Measurements from ENCODE around the gene CIDEA.
"Not testable (repeated sequence)": the region's sequence is repeated elsewhere in the genome, so short reads cannot be mapped to it uniquely, and the experiment has no call there.

Gene CIDEA

GRCh38 chr18:12238826-12239225 is 15.3 kb upstream of the CIDEA start:
- no peak for DNase-seq (ENCODE audit: low read depth in 3 of 3)

- DNase-seq (ENCODE audit: low read depth in 3 of 3) = no peak
Observed at GRCh38 chr18:12239431-12239830, 14.7 kb upstream of the CIDEA start.

- DNase-seq (ENCODE audit: low read depth in 3 of 3) = no peak
Observed at GRCh38 chr18:12242658-12243260, 11.4 kb upstream of the CIDEA start.

- DNase-seq (ENCODE audit: low read depth in 3 of 3) = not testable (repeated sequence)
Observed at GRCh38 chr18:12243272-12243671, 10.9 kb upstream of the CIDEA start.

- no peak for DNase-seq (ENCODE audit: low read depth in 3 of 3)
Observed at GRCh38 chr18:12245793-12246135, 8.4 kb upstream of the CIDEA start.

DNA sequence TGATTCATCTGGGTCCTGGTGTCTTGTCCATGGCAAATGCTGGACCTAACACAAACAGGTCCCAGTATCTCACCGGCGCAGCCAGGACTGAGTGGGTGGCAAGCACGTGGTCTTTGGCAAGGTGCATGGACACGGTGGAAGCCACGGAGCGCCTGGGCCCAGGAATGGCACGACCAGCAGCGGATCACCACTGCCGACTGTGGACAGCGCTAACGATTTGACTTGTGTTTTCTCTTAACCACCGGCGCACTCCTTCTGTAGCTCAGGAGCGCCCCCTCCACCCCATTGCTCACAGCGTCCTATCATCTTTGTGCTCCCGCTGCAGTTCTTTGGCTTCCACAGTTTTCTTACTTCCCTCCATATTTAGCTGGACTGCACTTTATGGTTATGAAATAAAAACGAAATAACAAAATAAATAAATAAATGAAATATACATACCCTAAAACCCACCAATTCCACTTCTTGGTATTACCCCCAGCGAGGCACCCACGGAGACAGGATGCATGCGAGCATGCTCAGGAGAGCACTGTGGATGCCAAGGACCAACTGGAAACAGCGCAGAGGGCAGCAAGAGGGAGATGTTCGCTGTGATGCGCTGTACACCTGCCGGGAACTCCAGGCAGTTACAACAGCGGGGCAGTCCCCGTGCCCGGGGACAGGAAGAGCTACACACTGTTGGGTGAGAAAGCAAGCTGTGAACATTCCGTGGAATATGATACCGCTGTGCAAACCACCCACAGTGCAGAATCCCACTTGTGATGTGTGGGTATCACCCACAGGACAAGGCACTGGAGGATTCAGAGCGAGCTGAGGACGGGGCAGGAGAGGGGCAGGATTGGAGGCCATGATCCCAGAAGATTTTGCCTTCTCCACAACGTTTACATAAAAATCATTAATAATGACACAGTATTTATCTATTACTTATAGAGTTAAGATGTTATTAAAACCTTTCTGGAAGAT is 7.0 kb upstream of the CIDEA start:
- DNase-seq (ENCODE audit: low read depth in 3 of 3) = no peak

GRCh38 chr18:12247946-12248345 is 6.2 kb upstream of the CIDEA start:
- DNase-seq (ENCODE audit: low read depth in 3 of 3) = no peak

DNA sequence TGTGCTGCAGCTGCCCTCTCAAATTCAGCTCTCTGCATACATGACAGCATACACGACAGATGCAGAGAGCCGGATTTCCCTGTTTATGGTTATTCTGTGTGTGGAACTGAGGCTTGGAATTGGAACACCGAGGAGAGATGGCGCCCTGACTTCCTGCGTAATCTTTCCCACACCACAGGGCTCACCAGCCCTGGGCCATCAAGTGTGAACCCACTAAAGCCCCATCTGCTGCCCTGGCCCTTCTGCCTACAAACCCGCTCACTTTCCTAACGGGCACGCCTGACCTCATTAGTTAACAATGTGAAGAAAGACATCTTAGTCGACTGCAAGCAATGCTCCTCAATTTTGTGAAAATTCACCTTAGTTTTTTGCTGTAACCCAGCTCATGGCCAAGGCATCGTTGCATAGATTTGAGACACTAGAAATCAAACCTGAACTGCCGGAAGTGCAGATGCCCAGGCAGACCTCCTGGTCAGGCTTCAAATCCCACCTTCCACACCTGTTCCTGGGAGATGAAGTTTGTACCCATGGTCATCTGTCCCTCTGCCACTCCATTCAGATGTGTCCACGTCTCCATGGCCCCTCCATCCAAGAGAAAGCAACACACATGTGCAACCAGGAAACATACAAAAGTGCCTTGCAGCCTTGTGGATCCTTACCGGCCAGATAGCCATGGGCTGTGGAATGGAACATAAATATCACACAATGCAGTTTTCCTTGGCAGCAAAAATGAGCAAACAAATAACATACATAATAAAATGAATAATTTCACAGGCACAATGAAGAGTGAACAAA is 5.0 kb upstream of the CIDEA start:
- DNase-seq (ENCODE audit: low read depth in 3 of 3) = no peak

DNA sequence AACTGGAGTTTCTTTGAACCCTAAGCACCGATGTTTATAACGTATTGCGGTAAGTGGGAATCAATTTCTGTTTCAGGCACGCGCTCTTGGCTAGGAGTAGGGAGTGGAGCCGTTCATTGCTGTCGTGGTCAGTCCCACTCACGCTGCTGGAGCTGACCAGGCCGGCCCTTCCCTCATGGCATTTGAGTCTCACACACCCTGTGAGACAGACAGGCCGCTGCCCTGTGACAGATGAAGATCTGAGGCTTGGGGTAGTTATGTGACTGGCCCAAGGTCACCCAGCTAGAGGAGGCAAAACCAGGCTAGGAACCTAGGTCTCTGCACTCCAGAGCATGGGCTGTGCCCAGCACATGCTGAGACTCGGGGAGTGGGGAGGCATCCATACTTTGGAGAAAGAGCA is 2.9 kb upstream of the CIDEA start:
- DNase-seq (ENCODE audit: low read depth in 3 of 3) = no peak

DNA sequence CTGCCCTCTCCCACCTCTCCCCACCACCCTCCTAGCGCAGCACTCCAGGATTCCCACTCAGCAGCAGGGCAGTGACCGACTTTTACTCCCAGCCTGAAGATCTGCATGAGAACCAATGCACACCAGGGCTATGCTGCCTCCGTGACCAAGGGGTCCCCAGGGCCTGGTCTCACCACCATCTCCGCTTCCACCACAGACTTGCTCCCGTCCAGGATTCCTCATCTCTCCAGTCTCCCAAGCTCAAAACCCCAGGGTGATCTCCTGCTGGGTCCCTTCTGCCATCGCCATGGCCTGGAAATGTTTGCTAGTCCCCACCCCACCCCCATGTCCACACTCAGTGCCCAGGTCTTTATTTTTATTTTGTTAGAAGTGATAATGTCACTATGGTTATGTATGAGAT is 2.1 kb upstream of the CIDEA start:
- no peak for DNase-seq (ENCODE audit: low read depth in 3 of 3)

DNA sequence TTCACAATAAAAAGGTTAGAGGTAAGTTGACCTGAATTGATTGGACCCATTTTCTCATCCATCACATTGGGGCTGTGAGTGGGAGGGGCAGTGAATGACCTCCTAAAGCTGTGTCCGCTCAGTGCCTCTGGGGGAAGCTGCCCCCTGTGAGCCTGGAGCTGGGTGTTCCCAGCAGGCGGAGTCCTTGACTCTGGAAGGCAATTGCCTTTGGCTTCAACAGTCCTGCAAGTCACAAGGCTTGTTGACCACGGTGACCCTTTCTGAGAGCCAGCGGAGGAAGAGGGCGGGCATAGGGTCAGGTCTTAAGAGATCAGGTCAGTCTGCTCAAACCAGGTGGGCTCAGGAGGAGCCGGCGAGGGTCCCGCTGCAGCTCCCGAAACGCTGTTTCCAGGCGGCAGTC is 1.1 kb upstream of the CIDEA start:
- no peak for DNase-seq (ENCODE audit: low read depth in 3 of 3)

DNA sequence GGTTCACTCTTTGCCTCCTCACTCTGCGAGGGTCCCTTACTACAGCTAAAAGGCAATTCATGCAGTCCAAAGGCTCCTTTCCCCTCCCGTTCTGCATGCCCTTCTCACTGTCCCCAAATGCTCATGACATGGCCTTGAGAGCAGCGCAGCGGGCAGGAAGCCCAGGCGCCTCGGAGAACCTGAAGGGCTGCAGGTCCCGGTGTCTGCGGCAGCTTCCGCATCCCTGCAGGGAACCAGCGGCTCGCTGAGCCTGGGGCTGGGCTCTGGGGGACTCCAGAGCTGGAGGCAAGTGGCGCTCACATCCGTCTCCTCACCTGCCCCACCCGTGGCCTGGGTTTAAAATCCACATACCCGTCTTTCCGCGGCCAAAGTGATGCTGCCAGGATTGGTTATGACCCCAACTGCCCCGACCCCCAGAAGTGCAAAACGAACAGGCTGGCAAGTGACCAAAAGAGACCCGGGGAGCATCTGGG is 462 bp upstream of the CIDEA start:
- no peak for DNase-seq (ENCODE audit: low read depth in 3 of 3)

DNA sequence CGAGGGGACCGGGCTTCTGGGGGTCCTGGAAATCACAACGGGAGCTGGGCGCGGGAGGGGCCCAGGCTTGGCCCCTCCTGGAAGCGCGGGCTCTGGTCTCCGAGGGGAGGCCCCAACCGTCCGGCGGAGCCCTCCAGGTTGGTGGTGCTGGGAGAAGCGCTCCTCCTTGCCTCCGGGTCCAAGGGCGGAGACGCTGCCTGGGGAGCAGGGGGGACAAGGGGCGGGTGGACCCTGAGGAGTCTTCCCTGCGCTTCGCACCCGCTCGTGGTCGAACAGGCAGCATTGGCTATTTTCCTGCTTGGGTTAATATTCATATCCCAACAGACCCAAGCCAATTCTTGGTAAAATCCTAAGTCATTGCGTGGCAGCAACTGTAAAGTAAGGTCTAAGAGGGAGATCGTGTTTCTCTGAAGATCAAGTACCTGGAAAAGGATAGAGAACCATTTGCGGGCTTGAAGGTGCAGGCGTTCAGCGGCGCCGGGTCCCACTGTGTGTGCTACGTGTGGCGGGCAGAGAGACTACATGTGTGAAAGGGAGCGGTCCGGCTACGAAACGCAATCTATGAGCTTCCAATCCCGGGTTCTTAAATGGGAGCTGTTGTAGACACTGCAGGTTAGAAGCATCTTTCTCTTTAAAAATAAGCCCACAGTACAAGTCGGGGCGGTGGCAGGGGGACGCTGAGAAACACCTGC is 805 bp downstream of the CIDEA start:
- no peak for DNase-seq (ENCODE audit: low read depth in 3 of 3)

DNA sequence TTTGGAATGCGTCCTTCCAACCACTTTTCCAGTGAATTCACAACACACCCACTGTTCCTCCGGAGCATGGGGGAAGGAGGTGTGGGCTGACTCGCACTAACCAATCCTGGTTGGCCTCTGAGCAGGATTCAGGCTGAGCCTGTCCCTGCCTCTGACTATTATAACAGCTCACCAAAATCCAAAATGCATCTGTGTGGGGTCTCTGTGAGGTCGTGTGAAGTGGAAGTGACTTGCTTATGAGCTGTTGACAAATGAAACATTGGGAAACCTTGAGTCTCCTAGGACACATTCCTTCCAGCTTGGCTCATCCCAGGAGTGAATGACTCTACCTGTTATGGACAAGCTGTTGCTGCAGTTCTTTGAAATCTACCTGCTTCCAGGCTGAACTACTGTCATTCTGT is 1.5 kb downstream of the CIDEA start:
- DNase-seq (ENCODE audit: low read depth in 3 of 3) = no peak

DNA sequence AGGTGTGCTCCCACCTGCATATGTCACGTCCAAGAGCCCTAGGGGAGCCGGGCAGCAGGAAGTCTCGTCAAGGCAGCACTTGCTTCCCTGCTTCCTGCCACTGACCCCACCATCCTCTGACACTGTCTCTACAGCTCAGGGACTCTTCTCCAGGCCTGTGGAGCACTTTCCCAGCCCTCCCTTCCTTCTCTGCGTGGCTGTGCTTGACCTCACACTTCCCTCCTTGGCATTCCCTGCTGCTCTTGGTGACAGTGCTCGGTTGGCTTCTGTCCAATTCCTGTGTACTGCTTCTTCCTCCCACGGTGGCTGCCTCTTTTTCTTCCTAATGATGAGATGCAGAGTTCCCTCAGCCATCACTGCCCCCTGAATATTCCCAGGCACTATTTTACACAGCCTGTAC is 2.8 kb downstream of the CIDEA start:
- DNase-seq (ENCODE audit: low read depth in 3 of 3) = no peak

GRCh38 chr18:12257996-12258718 is 4.0 kb downstream of the CIDEA start:
- DNase-seq (ENCODE audit: low read depth in 3 of 3) = no peak

GRCh38 chr18:12258719-12259705 is 4.9 kb downstream of the CIDEA start:
- DNase-seq (ENCODE audit: low read depth in 3 of 3) = no peak

DNA sequence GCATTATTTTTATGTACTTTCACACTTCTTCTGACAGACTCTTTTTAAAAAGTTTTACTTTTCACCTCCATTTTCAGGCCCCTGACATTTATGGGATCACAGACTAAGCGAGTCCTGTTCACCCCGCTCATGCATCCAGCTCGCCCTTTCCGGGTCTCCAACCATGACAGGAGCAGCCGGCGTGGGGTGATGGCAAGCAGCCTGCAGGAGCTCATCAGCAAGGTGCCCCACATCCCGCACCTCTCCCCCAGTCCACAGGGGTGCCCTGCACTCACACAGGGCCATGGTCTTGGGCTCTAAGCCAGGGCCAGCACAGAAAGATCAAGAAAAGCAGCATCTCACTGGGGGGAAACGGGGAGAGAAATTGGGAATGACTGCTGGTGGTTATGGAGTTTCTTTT is 8.6 kb downstream of the CIDEA start:
- DNase-seq (ENCODE audit: low read depth in 3 of 3) = no peak

GRCh38 chr18:12264864-12265263 is 10.7 kb downstream of the CIDEA start:
- no peak for DNase-seq (ENCODE audit: low read depth in 3 of 3)
